A549 (cell line): ENCODE results near the gene PAFAH2. TPM values are rescaled to one million over a fixed set of nuclear protein-coding genes. Genes with fewer than 3 reads are reported as not detected.

Source experiments
- ATAC-seq, 2 experiments: fragments of 200-7000 bp in 1 of 2; fragments of >200 bp in 1 of 2; cut with Nextera tagmentation in 1 of 2; cut with Tn5 transposase in 1 of 2; 3 replicates each; pipeline versions ENCODE4 v1.8.0 to v1.9.1; 2018 to 2020; ENCODE audit warnings: mild to moderate bottlenecking in 1 of 2, moderate library complexity in 1 of 2
- CTCF ChIA-PET: fragments of 300-600 bp; sonication (Branson Sonifier 250); formaldehyde crosslinking; extraction: SDS; loops from one replicate; lab custom pipeline; 2021; ENCODE audit warnings: antibody characterized with exemption, inconsistent platforms; lab: Yijun Ruan, JAX
- POLR2A ChIA-PET: fragments of 350-600 bp; formaldehyde crosslinking; extraction: SDS; loops from one replicate; lab custom pipeline; 2021; ENCODE audit warnings: antibody characterized with exemption, inconsistent platforms; lab: Yijun Ruan, JAX
- DNase-seq, 2 experiments: peaks; one replicate each; pipeline versions ENCODE4 v3.0.0 to v3.0.0-alpha.2; 2011 to 2016; ENCODE audit warnings: low read depth in 1 of 2, low spot score in 1 of 2
- FAIRE-seq: peaks from 2 replicates; lab custom pipeline; 2011; peaks lifted over from hg19 to GRCh38; lab: Jason Lieb, UNC
- H3K27ac ChIP-seq, 2 experiments: fragments of >200 bp; sonication (Bioruptor Twin); formaldehyde crosslinking; 3 replicates each; pipeline ENCODE4 v1.5.1; 2016 to 2017
- H3K4me1 ChIP-seq: fragments of >200 bp; sonication (Bioruptor Twin); formaldehyde crosslinking; 3 replicates; pipeline ENCODE4 v1.6.1; 2016
- H3K4me2 ChIP-seq: fragments of >200 bp; sonication (Bioruptor Twin); formaldehyde crosslinking; 3 replicates; pipeline ENCODE4 v1.6.1; 2016
- H3K4me3 ChIP-seq: fragments of >200 bp; sonication (Bioruptor Twin); formaldehyde crosslinking; 3 replicates; pipeline ENCODE4 v1.5.1; 2016
- H3K9me3 ChIP-seq: fragments of >200 bp; sonication (Bioruptor Twin); formaldehyde crosslinking; 3 replicates; pipeline ENCODE4 v1.6.1; 2016
- CBX8 ChIP-seq: fragments of 200-600 bp; sonication (generic); IDR thresholded peaks from 2 replicates; pipeline ENCODE4 v1.6.1; 2016
- CEBPB ChIP-seq, 2 experiments: fragments of >200 bp in 1 of 2; sonication (Bioruptor Twin) in 1 of 2; formaldehyde crosslinking in 1 of 2; IDR thresholded peaks; 2 replicates each; pipeline ENCODE4 v1.6.1; 2012 to 2016
- CHD2 ChIP-seq: fragments of 150-350 bp; IDR thresholded peaks from 2 replicates; pipeline ENCODE4 v1.6.1; 2014; ENCODE audit warnings: low read length; ENCODE audit not compliant: partially characterized antibody
- EHF ChIP-seq: fragments of 250-450 bp; sonication (Bioruptor Pico); IDR thresholded peaks from 2 replicates; pipeline ENCODE4 v1.5.0; 2020; ENCODE audit warnings: mild to moderate bottlenecking
- EHMT2 ChIP-seq: fragments of 200-600 bp; sonication (generic); IDR thresholded peaks from 2 replicates; pipeline ENCODE4 v1.6.1; 2016; ENCODE audit warnings: antibody characterized with exemption, low read depth, mild to moderate bottlenecking, moderate library complexity
- EP300 ChIP-seq, 2 experiments: fragments of >200 bp; sonication (Bioruptor Twin); formaldehyde crosslinking; IDR thresholded peaks; 2 replicates in 1 of 2; 3 replicates in 1 of 2; pipeline ENCODE4 v1.6.1; 2016 to 2017
- FOXS1 ChIP-seq: fragments of 250-450 bp; sonication (Bioruptor Pico); IDR thresholded peaks from 2 replicates; pipeline ENCODE4 v1.5.0; 2020; ENCODE audit warnings: mild to moderate bottlenecking, moderate library complexity
- HOXB13 ChIP-seq: fragments of 250-450 bp; sonication (Bioruptor Pico); IDR thresholded peaks from 2 replicates; pipeline ENCODE4 v1.5.0; 2020; ENCODE audit warnings: low read depth, mild to moderate bottlenecking, moderate library complexity
- KDM1A ChIP-seq: fragments of 200-600 bp; sonication (generic); IDR thresholded peaks from 2 replicates; pipeline ENCODE4 v1.6.1; 2016; ENCODE audit warnings: low read depth, mild to moderate bottlenecking
- MAFK ChIP-seq: fragments of 450-650 bp; IDR thresholded peaks from 2 replicates; pipeline ENCODE4 v1.6.1; 2014; ENCODE audit not compliant: partially characterized antibody
- MYC ChIP-seq: IDR thresholded peaks from 2 replicates; pipeline ENCODE4 v1.6.1; 2012; ENCODE audit warnings: mild to moderate bottlenecking, inconsistent platforms, low read length, improper control_type of control experiment, borderline replicate concordance
- NFE2L2 ChIP-seq: fragments of 150-350 bp; conservative IDR thresholded peaks from 2 replicates; pipeline ENCODE4 v1.6.1; 2014; ENCODE audit warnings: low read length
- PHF8 ChIP-seq: fragments of 200-600 bp; sonication (generic); IDR thresholded peaks from 2 replicates; pipeline ENCODE4 v1.6.1; 2016; ENCODE audit warnings: low read depth, mild to moderate bottlenecking, antibody characterized with exemption, moderate library complexity, borderline replicate concordance
- POLR2A ChIP-seq: IDR thresholded peaks from 2 replicates; pipeline ENCODE4 v1.6.1; 2012; ENCODE audit warnings: mild to moderate bottlenecking, low read length
- POLR2AphosphoS2 ChIP-seq: conservative IDR thresholded peaks from 2 replicates; pipeline ENCODE4 v1.6.1; 2012; ENCODE audit warnings: low read length, improper control_type of control experiment, inconsistent platforms
- RAD21 ChIP-seq, 2 experiments: fragments of >200 bp in 1 of 2; sonication (Bioruptor Twin) in 1 of 2; formaldehyde crosslinking in 1 of 2; IDR thresholded peaks in 1 of 2; conservative IDR thresholded peaks in 1 of 2; 2 replicates in 1 of 2; 3 replicates in 1 of 2; pipeline ENCODE4 v1.6.1; 2012 to 2018; ENCODE audit warnings: inconsistent platforms in 1 of 2
- RARB ChIP-seq: fragments of 250-450 bp; sonication (Bioruptor Pico); IDR thresholded peaks from 2 replicates; pipeline ENCODE4 v1.8.0; 2021; ENCODE audit warnings: mild to moderate bottlenecking, moderate library complexity
- RFX5 ChIP-seq: fragments of 450-650 bp; IDR thresholded peaks from 2 replicates; pipeline ENCODE4 v1.7.1; 2014; ENCODE audit warnings: antibody characterized with exemption, mild to moderate bottlenecking, moderate library complexity
- RNF2 ChIP-seq: fragments of 200-600 bp; sonication (generic); IDR thresholded peaks from 2 replicates; pipeline ENCODE4 v1.6.1; 2016; ENCODE audit warnings: low read depth, mild to moderate bottlenecking, antibody characterized with exemption, moderate library complexity, borderline replicate concordance
- SREBF2 ChIP-seq: fragments of 450-650 bp; IDR thresholded peaks from 2 replicates; pipeline ENCODE4 v1.6.1; 2014; ENCODE audit warnings: mild to moderate bottlenecking, moderate library complexity
- TFCP2L1 ChIP-seq: fragments of 250-450 bp; sonication (Bioruptor Pico); IDR thresholded peaks from 2 replicates; pipeline ENCODE4 v1.5.0; 2021; ENCODE audit warnings: mild to moderate bottlenecking
- ZFP36 ChIP-seq: fragments of 450-650 bp; IDR thresholded peaks from 2 replicates; pipeline ENCODE4 v1.6.1; 2014; ENCODE audit warnings: borderline replicate concordance; ENCODE audit not compliant: partially characterized antibody
- WGBS: methylation state at CpG from one replicate; pipeline ENCODE4 v1.1.6; 2017; ENCODE audit errors: missing lambda C conversion rate; 5-methylcytosine and 5-hydroxymethylcytosine counted together
- polyA plus RNA-seq, 4 experiments: library from polyadenylated mRNA; depleted of rRNA in 3 of 4; stranded (reverse); fragments of >200 nt; fragmentation: RNase III in 1 of 4; extraction: RNeasy Plus Mini Kit Qiagen cat#74134 plus additional on column Dnase treatment in 1 of 4; gene quantifications; 2 replicates in 3 of 4; 3 replicates in 1 of 4; pipeline ENCODE4 v1.2.3, GENCODE V29; 2011 to 2017
- TF ChIP-seq, protein P1 (sequence below): fragments of 250-450 bp; sonication (Bioruptor Pico); IDR thresholded peaks from 2 replicates; pipeline ENCODE4 v1.5.0; 2020; ENCODE audit warnings: low read depth, mild to moderate bottlenecking, moderate library complexity
- TF ChIP-seq, protein P2 (sequence below): fragments of 150-350 bp; IDR thresholded peaks from 2 replicates; pipeline ENCODE4 v1.6.1; 2014; ENCODE audit warnings: low read depth, mild to moderate bottlenecking, low read length
- TF ChIP-seq, protein P3 (sequence below): IDR thresholded peaks from 2 replicates; pipeline ENCODE4 v1.6.1; 2012

Gene PAFAH2
- polyA plus RNA-seq, 2 of the 4 experiments (the other 2 are of a cell fraction): 6.3 to 13.7 TPM

DNA sequence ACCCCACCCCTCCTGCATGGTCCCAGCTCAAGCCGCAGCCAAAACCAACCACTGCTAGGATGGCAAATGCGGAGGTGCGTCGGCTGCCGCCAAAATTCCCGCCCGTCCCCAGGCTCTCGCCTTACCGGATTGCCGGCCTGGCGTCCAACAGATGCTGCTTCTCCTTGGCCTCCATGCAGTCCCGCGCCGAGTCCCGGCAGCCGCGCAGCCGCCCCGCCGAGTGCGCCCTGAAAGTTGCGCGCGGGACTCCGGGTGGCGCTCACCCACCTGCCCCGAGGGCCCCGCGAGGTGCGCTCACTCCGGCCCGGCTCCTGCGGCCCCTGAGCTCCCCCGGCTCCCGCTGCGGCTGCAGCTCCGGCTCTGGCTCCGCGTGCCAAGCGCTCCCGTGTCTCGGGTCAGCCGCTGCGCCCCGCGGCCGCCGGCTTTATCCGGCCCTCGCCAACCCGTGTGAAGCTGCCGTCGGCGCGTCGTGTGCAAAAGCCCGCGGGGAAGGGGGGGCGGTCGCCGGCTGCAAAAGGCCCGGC lies 47.9 kb upstream of the PAFAH2 start, which contains the start of gene SLC30A2:
Gene SLC30A2 (minus strand): TSS at position 397 of the 524 bp plus-strand sequence. CDS start 222 bp downstream, at position 175.
- ChIA-PET CTCF (interaction anchor here (0.6 to 1.9 kb wide), 5 partner anchors 9 to 110 kb away, joined by 3 to 11 read pairs (median 3); no protein-coding TSS in a partner anchor), POLR2A (no interaction called here)
- no peak for DNase-seq
- no peak for FAIRE-seq
- H3K27ac ChIP-seq: no peak within 1 kb of the TSS
- no peaks in the 10 kb centered on the region for H3K9me3 ChIP-seq
- peak; percentile 33 to 52; a peak in 5 of 6 replicates for ATAC-seq
- peaks cover 4% of the 10 kb centered on the region; the same call in 1 of the 3 replicates for H3K4me1 ChIP-seq
- 20% methylated on average over 14 of the region's 62 CpGs for WGBS
- peak within 1 kb of the TSS; percentile 38 for H3K4me3 ChIP-seq
- no peak for TF ChIP-seq POLR2A
- TF ChIP-seq RFX5: no peak
- no peak for TF ChIP-seq ZFP36
- TF ChIP-seq EP300 (IDR thresholded peaks at IDR 0.05): no peak
- TF ChIP-seq TFCP2L1 (CRISPR knock-in tag): no peak
- no peak for TF ChIP-seq KDM1A
- peak within 1 kb of the TSS; percentile 84 for H3K4me2 ChIP-seq

DNA sequence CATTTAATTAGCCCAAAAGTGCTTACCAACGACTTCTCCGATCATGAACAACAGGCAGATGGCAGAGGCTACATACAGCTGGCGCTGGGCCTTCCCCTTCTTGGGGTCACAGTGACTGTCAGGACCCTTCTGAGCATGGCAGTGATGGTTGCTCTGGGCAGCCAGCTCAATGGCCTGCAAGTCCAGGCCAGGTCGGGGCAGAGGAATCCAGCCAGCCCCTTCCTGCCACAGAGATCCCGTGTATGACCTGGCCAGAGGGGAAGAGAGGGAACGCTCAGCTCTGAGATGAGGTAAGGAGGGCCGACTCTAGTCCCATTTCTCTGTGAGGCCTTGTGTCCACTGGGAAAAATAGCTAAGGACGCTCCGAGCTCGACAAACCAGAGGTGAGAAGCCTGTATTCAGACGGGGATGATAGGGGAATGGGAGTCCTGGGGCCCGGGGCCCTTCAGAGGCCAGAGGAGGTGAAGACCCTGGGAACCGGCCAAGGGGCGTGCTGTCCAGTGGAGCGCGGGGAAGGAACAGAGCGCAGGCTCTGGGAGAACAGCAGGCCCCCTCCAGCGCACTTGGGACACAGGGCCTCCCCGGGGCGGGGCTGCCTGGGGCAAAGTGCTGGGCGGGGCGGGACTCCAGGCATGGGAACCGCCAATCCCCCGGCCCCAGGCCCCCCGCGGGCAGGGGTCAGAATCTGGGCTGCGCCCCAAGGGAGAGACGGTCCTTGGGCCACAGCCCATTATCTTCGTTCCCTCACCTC lies 47.3 kb upstream of the PAFAH2 start:
- TF ChIP-seq EP300 (IDR thresholded peaks at IDR 0.05) (no peak), FOXS1 (no peak), ZFP36 (no peak), CHD2 (no peak), PHF8 (no peak), EHMT2 (no peak), MYC (no peak), RARB (CRISPR knock-in tag) (no peak), EHF (CRISPR knock-in tag) (no peak), MAFK (no peak), SREBF2 (no peak), CEBPB (IDR thresholded peaks at IDR 0.05) (no peak)
- TF ChIP-seq, protein P1, sequence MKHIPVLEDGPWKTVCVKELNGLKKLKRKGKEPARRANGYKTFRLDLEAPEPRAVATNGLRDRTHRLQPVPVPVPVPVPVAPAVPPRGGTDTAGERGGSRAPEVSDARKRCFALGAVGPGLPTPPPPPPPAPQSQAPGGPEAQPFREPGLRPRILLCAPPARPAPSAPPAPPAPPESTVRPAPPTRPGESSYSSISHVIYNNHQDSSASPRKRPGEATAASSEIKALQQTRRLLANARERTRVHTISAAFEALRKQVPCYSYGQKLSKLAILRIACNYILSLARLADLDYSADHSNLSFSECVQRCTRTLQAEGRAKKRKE (CRISPR knock-in tag): no peak
- TF ChIP-seq, protein P2, sequence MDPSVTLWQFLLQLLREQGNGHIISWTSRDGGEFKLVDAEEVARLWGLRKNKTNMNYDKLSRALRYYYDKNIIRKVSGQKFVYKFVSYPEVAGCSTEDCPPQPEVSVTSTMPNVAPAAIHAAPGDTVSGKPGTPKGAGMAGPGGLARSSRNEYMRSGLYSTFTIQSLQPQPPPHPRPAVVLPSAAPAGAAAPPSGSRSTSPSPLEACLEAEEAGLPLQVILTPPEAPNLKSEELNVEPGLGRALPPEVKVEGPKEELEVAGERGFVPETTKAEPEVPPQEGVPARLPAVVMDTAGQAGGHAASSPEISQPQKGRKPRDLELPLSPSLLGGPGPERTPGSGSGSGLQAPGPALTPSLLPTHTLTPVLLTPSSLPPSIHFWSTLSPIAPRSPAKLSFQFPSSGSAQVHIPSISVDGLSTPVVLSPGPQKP: no peak
- TF ChIP-seq, protein P3, sequence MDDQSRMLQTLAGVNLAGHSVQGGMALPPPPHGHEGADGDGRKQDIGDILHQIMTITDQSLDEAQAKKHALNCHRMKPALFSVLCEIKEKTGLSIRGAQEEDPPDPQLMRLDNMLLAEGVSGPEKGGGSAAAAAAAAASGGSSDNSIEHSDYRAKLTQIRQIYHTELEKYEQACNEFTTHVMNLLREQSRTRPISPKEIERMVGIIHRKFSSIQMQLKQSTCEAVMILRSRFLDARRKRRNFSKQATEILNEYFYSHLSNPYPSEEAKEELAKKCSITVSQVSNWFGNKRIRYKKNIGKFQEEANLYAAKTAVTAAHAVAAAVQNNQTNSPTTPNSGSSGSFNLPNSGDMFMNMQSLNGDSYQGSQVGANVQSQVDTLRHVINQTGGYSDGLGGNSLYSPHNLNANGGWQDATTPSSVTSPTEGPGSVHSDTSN: no peak
- WGBS: 78% methylated on average over 17 of the region's 29 CpGs
- ATAC-seq (no peak; a peak in 2 of 6 replicates), DNase-seq (no peak), FAIRE-seq (no peak)
- Histone ChIP-seq H3K4me2 (peak overlapping the region; percentile 84), H3K27ac (no peak overlapping the region), H3K9me3 (no peaks in the 10 kb centered on the region), H3K4me1 (peaks cover 4% of the 10 kb centered on the region; the same call in 1 of the 3 replicates), H3K4me3 (peak overlapping the region; percentile 38; the same call in 2 of the 3 replicates)
- CTCF ChIA-PET: interaction anchor here (0.6 to 1.9 kb wide), 6 partner anchors 9 to 124 kb away, joined by 3 to 11 read pairs (median 4); partner anchors contain the start of gene ZNF593
- POLR2A ChIA-PET: no interaction called here

DNA sequence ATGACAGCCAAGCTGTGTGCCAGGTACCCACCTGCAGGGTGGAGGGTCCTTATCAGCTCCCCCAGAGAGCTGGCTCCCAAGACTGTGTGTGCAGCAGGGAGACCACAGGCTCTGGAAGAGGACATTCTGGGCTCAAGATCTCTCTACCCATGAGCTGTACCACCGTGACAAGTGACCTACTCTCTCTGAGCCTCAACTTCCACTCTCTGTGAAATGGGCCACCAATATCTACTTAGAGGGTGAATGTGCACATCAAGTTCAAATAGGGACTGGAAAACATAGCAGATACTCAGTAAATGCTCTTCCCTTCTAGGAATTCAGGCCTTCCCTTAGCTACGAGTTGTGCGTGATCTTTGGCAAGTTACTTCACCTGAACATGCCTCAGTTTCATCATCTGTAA lies 46.6 kb upstream of the PAFAH2 start:
- Histone ChIP-seq H3K27ac (no peak overlapping the region), H3K4me3 (no peak overlapping the region), H3K4me1 (peaks cover 4% of the 10 kb centered on the region; the same call in 1 of the 3 replicates), H3K4me2 (no peak overlapping the region), H3K9me3 (no peaks in the 10 kb centered on the region)
- DNase-seq (no peak), FAIRE-seq (no peak), ATAC-seq (no peak)
- no peak for TF ChIP-seq HOXB13
- TF ChIP-seq RAD21 (conservative IDR thresholded peaks at IDR 0.05 in 1 of 2, IDR thresholded peaks at IDR 0.05 in 1 of 2): no peak
- TF ChIP-seq, protein P2: no peak
- TF ChIP-seq RFX5: no peak
- TF ChIP-seq ZFP36: no peak
- TF ChIP-seq MAFK: no peak
- no peak for TF ChIP-seq KDM1A
- no peak for TF ChIP-seq RNF2
- no peak for TF ChIP-seq CBX8
- no peak for TF ChIP-seq CHD2
- no peak for TF ChIP-seq POLR2AphosphoS2
- no peak for TF ChIP-seq NFE2L2
- 59% methylated on average over 3 of the region's 3 CpGs for WGBS
- ChIA-PET POLR2A (no interaction called here), CTCF (interaction anchor here (0.5 to 1.9 kb wide), 5 partner anchors 8 to 150 kb away, joined by 3 to 11 read pairs (median 4); partner anchors contain the start of gene ZNF593)
